HG02759 (cell line): ENCODE measurements around the gene MAST4.

Source experiments
- ATAC-seq: cut with Tn5 transposase; IDR thresholded peaks from one replicate; pipeline ENCODE4 v1.9.1; 2021; ENCODE audit warnings: mild to moderate bottlenecking, moderate library complexity; ENCODE audit not compliant: unreplicated experiment

The MAST4 gene

DNA sequence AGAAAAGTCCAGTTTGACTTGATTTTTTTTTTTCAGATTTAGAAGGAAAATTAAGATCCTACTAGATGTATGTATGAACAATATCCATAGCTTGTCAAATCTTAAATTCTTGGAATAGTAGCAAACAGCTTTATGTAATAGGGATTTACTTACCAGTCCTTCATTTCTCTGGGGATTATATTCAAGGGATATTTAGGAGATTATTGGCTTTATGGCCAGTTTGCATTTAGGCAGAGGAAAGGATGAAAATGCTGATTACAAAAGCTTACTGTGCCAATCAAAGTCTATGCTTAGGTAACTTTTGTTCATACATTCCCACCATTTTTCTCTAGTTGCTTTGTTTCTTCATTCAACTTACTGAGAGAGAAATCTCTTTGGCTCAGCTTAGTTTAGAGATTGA is 47.9 kb downstream of the MAST4 start:
- no peak for ATAC-seq

DNA sequence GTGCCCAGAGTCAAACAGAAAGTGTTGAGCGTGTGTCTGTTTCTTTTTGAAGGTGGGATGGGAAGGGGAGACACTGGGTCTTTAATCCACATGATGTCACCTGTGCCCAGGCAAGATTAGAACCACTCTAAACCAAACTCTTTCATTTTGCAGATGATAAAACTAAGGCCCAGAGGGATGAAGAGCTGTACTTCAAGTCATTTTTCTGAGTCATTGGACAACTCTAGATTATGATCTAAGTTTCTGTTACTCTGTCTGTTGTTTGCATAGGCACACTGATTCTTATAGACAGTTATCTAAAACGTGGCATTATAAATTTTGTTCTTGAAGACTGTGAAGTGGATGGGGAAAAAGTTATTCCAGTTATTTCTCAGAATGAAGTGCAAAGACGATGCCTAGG is 48.8 kb downstream of the MAST4 start:
- no peak for ATAC-seq

DNA sequence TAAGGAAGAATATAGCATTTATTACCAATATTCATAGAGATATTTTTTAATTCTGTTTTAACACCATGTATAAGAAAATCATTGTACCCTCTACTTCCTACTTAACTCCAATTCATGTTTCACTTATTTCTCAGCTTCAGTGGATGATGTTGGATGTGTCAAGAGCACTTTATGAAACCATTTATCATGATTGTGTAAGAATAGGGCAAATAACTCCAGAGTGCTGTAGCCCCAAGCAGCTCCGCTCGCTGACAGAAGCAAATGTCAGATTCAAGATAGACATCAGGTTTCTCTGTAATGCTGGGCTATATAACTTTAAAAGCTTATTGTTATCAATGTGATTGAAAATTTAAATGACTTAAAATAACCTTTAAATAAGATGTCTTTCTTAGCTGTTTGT is 50.4 kb downstream of the MAST4 start:
- no peak for ATAC-seq

DNA sequence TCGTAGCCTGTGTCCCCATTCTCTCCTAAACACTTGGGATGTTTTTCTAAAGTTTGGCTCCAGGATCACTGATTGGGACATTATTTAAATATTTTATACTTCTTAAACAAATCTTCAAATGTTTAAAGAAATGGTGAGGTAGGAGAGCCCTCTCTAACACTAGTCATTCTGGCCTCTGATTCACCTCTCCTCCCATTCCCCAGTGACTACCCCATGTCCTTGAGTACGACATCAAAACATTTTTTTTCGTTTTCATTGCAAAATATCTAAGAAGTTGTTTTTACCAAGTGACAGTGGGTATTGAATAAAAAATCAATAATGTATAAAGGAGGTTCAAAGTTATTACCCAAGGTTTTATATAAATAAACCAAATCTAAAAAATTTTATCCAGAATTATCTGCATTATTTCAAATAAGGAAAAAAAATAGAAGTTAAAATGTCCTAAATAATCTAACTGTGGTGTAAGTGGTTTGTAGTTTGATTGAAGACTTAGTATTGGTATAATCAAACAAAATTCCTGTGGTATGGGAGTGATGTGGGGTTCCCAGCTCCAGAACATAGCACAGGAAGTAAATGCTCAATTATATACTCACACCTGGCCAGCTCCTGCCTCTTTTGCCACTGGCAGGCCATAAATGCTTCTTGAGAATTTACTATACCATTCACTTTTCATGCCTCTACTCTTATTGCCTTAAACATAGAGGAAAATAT is 51.1 kb downstream of the MAST4 start:
- ATAC-seq = no peak

DNA sequence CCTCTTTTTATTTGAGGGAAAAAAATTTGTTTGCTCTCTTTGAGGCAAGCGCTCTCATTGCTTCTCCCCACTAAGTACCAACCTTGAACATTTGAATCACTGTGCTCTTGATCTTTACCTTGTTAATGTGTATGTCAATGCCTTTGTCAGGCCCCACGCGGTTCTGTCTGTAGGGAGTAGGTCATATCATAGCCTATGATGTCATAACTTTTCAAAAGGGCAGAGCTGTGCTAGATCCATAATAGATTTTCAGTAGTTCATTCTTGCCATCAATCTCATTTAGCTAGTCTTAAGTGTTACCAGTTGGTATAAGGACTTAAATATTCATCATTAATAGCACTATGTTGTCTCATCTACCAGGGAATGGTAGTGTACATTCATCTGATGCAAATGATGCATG is 56.6 kb downstream of the MAST4 start:
- ATAC-seq = no peak

DNA sequence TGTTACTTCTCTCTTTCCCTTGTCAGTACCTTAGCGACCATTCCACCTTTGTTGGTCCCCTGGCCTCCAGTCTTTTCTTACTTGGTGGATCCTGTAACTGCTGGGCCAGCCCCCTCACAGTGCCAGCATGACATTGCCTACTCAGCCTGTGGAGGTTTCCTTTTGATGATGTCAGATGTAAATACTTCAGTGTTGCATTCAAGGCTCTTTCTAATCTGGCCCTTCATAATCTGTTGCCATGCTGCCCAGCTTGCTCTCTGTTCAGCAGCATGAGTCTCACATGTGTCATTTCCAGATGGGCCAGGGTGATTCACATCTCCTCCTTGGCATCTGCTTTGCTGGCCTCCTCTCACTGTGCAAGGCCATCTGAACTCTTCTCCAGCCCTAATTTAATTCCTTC is 57.1 kb downstream of the MAST4 start:
- no peak for ATAC-seq

DNA sequence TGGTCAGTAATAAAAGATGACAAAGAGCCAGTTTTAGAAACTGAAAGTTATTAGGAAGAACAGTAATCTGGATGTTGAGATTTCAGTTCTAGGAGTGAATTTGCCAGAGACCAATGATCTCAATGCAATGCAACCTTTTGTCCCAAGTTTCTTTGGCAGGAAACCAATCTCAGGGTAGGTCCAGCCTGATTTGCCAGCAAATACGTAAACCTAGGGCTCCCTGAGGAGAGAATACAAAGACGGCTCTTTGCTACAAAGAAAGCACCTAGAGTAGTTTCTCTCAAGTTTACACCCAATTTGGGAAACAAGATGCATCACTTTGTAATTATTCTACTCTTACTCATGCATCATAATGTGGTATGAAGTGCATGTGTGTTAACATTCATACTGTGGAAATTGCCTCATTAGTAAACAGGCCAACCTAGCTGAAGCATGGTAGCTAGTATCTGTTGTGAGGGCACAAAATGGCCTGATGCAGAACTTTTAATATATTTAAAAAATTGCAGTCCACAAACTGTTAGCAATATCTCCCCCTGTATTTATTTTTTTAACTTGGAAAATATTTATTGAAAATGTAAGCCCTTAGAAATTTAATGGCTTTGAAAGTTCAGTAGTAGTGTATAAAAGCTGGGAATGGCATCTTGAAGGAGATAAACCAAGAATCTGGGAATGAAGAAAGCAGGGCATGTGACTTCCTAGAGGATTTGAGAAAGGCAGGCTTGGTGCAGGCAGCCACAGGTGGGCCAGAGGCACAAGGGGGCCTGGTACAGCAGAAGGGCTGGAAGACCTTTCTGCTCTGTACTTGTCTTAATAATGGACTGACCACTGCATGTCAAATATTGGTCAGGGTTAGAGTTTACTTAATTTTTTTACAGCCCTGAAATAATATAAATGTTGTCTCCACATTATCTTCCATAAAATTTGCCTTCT is 59.5 kb downstream of the MAST4 start:
- ATAC-seq = no peak

DNA sequence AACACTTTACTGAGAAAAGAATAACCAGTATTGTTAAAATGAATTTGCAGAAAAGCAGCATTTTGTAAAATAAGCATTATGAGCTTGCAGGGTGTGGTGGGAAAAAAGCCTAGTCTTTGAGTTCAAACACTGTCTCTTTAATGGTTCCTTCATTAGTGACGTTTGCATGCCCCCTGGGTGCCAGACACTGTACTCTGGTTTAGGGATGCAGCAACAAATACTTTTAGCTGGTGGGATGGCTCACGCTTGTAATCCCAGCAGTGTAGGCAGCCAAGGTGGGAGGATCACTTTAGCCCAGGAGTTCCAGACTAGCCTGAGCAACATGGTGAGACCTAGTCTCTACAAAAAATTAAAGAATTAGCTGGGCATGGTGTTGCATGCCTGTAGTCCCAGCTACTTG is 62.3 kb downstream of the MAST4 start:
- no peak for ATAC-seq

DNA sequence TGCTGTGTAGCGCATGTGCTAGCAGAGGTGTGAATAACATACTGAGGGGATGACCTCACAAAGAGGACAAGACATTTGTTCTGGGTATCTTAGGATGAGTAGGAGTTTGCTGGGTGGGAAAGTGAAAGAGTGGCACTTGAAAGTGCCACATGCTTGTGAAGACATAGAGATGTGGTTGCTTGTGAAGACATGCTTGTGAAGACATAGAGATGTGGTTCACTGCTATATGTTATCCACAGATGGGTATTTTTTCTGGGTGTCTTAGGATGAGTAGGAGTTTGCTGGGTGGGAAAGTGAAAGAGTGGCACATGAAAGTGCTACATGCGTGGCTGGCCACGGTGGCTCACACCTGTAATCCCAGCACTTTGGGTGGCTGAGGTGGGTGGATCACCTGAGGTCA is 63.6 kb downstream of the MAST4 start:
- no peak for ATAC-seq

DNA sequence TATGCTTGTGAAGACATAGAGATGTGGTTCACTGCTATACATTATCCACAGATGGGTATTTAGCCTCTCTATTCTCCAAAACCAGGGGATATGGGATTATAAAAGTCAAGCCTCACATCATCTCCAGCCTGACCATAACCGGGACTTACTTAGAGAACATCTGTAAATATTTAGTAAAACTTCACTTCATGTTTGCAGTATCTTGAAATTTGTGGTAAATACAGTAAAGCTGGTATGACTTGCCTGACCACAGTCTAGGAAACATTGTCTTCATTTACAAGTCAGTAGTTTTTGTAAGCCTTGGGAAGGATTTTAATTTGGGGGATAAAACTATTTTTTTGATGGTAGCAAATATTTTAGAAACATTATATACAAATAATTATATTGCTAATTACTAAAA is 64.2 kb downstream of the MAST4 start:
- ATAC-seq = no peak

DNA sequence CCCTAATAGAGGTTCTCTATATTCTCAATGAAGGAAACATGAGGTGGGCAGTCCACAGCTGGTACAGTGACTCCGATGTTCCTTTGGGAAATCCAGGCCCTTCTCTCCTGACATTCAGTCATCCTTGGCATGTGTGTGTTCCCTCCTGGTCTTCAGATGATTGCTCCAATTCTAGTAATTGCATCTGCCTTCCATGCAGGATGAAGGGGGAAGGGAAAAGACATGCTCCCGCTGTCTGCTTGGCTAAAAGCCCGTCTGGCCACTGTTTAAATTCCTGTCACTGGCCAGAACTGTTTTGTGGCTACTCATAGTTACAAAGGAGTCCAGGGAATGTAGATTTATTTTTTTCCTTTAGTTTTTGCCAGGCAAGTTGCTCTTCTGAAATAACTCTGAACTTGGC is 65.0 kb downstream of the MAST4 start:
- ATAC-seq = no peak

DNA sequence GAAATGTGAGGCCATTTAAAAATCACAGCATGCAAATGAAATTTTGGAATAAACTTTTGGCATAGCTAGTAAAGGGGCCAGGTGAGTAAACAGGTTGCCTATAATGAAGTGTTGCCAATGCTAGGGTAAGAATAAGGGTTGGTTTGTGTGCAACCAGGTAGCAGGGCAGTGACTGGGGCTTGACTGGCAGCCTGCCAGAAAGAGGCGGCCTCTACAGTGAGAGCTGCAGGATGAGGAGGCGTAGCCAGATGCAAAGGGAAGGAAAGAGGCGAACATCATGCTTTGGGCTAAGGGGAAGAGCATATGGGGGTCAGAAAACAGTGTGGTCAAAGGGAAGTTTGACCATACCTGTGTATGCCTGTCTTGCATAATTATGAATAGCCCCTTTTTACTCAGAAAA is 70.6 kb downstream of the MAST4 start:
- no peak for ATAC-seq

DNA sequence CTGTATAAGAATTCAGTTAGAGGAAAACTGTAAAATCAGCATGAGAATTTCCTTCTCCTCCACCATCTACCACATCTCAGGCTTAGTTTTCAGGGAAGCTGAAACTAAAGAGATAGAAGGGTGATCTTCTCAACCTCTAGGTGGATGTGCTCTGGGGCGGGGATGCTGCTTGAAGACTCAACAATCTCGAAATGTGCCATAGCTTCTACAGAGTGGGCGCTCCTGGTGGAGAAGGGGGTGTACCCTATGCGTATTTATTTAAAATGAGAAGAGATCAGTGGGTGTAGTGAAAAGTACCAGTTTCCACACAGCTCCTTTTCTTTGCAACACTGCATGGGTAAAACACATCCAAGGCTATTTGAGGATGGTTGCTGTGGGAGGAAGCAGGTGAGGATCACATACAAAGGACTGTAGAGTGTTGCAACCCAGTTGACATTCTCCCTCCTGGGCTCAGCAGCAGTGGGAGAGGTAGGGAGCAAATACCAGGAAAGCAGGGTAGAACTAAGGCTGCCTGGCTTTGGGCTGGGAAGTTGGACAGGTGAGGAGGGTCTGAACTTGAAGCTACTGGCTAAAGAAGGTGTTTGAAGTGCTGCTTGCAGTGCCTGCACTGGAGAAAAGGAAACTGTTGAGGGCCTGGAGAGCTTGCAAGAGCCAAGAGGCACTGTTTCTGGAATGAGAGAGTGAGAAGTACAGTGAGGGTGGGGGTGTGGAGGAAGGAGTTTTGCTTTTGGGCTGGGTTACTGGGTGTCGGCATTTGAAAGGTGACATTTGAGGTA is 73.1 kb downstream of the MAST4 start:
- ATAC-seq = no peak

DNA sequence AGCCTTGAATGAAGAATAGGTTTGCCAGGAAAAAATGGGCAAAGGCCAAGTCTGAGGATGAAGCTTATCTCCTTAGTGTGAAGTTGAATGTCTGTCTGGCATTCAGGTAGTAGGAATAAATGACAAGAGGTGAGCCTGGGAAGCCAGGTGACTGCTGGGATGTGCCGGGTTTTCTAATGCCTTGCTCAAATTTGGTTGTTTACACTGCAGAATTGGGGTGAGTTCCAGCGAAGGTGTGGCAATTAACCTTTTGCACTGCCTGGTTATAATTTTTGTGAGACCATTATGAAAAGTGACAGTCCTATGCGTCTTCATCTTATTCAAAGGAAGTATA is 73.6 kb downstream of the MAST4 start:
- no peak for ATAC-seq

DNA sequence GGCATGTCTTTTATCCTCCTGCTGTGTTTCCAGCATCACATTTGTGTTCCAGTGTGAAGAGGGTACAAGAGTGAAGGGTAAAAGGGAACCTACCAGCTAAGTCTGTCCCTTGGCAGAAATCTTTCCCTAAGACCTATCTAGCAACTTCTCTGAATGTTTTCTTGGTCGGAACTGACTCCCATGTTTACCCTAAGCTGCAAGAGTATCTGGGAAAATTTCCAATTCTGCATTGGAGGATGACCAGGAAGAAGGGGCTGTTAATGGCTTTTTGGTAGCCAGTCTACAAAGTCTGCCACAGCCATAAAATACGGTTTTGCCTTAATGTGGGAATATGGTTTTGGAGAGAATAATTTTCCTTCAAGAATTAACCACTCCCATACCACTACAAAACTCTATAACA is 75.1 kb downstream of the MAST4 start:
- no peak for ATAC-seq

DNA sequence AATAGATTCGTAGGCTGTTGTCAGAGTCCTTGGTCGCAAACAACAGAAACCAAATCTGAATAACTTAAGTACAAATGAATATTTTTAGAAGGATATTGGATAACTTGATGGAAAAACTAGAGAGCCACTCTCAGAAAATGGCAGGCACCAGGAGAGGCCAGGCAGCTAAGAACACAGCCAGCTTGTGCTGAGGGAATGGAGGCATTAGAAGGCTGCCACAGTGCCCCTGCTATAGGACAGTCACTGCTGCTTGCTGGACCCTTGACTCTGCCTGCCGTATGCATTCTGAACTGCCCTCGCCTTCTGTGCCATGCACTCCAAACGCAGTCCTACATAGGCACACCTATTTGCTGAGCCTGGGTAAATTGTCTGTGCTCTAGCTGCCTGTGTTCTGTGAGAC is 78.6 kb downstream of the MAST4 start:
- ATAC-seq = no peak

DNA sequence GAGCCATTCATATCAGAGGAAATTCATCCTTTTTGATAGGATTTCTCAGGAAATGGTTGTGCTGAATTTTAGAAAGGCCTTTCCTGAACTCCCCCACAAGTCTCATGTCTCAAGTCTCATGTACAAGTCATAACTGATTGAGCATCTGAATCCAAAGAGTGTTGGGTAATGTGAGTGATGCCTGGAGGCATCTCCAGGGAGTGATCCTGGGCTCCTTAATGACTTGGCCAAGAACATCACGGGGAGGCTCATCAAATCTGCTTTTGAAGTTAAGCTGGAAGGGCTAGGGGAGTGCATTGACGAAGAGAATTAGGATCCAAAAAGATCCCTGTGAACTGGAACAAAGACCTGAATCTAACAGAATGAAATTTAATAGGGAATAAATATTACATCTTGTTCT is 79.2 kb downstream of the MAST4 start:
- ATAC-seq = no peak

DNA sequence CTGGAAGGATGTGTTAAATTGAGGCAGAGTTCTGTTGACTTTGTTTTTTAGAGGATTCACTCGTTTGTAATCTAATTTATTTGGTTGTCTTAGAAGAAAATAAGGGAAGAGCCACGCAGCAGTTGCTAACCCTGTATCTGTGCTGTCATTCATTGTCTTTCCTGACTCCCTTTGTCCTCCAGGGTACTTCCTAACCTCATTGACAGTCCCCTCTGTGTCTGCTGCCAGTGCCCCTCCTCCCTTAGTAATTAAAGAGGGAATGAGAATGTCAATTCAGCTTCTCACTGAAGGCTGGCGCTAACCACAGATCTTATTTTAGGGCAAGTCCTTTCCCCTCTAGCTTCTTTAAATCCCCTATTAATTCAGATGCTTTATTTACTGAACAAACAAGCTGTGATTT is 84.0 kb downstream of the MAST4 start:
- no peak for ATAC-seq

DNA sequence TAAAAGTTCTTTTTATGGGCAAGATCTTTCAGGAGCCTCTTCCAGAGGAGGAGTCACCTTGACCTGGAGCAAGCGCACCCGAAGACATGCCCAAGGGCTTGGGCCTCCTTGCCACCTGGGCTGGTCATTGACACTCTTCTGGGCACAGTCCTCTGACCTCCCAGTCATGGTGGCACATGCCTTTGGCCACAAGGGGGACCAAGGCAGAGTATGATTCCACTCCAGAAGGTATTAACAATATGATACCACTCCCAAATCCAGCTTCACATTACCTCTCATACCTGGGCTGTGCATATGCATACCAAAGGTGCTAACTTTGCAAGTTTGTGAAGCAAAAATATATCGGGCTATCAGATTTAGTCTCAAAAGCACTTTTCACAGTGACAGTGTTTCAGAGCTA is 84.6 kb downstream of the MAST4 start:
- ATAC-seq = no peak

DNA sequence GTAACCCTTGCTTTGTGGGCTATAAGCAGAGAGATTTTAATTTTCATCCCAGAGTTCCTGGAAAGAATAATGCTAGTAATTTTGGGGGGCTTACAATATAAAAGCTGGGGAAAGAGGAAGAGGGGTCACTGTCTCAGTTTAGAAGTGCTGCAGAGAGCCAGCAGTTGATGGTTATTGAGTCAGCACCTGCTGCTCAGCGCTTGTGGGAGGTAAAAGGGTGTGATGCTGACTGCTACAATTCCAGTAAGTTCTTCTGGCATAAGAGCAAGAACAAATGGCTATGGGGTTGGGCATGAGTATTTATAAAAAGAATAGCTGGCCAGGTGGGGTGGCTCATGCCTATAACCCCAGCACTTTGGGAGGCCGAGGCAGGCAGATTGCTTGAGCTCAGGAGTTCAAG is 88.5 kb downstream of the MAST4 start:
- no peak for ATAC-seq

DNA sequence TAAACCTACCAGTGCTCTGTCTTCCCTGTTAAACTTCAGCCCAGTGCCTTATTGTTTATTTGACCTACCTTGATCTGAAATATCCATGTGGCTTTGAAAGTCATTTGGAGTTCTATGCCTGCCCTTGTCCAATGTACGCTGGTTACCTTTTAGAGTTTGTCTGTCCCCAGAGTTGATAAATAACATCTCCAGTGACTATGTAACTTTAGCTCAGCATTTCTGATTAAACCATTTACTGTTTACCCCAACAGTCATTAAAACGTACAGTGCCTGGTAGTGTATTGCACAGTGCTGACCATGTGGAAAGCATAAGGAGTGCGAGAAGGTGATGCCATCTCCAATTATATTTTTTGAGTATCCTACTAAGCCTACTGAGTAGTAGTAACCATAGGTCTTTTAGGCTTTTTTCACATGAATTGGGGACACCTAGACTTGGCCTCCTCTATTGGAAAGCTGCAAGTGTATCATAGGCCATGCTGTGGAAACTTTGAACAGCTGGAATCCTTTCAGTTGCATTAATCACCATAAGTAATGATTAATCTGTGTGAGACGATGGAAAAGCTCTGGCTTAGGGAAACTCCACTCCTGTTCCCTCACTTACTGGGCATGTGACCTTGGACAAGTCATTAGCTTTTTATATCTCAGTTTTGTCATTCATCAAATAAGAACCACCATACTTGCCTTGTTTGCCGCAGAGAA is 93.5 kb downstream of the MAST4 start:
- ATAC-seq = no peak
